Suprapubic skin (tissue), 3 donors: ENCODE results near the gene RUBCN.
"Not testable (repeated sequence)": the region's sequence is repeated elsewhere in the genome, so short reads cannot be mapped to it uniquely, and the experiment has no call there.

ENCODE experiments used
- CTCF ChIP-seq, 2 donors: fragments of 200-600 bp in 1 of 2; fragments of 450-650 bp in 1 of 2; sonication (generic) in 1 of 2; IDR thresholded peaks; one replicate each; pipeline ENCODE4 v1.5.1; 2016 to 2019; ENCODE audit warnings: antibody characterized with exemption in 2 of 2, mild to moderate bottlenecking in 1 of 2, moderate library complexity in 1 of 2
- EP300 ChIP-seq: sonication (generic); formaldehyde crosslinking; IDR thresholded peaks from one replicate; pipeline ENCODE4 v1.6.1; 2017; ENCODE audit warnings: antibody characterized with exemption

- not testable (repeated sequence) for TF ChIP-seq CTCF (IDR thresholded peaks at IDR 0.05); EP300
Measured at GRCh38 chr3:197731483-197731882, 5.2 kb downstream of the RUBCN start.
